Liver (tissue), 9 donors: ENCODE data around the gene CDK15. TPM values are rescaled to one million over a fixed set of nuclear protein-coding genes. Genes with fewer than 3 reads are reported as not detected.

Experiments used
- DNase-seq: peaks from one replicate; pipeline ENCODE4 v3.0.0-alpha.2; 2017; ENCODE audit warnings: low spot score
- H3K27ac ChIP-seq, 2 donors: one replicate each; pipeline ENCODE4 v1.7.0; 2013; ENCODE audit warnings: inconsistent platforms in 2 of 2, low read length in 2 of 2, control low read depth in 1 of 2, low read depth in 1 of 2, mild to moderate bottlenecking in 1 of 2
- H3K27me3 ChIP-seq, 4 donors: one replicate each; pipeline versions ENCODE4 v1.6.1 to v1.7.0; 2013; ENCODE audit warnings: low read length in 3 of 4, inconsistent platforms in 1 of 4, mild to moderate bottlenecking in 1 of 4, moderate library complexity in 1 of 4; ENCODE audit not compliant: control insufficient read depth in 4 of 4, insufficient read depth in 4 of 4
- H3K36me3 ChIP-seq, 4 donors: one replicate each; pipeline versions ENCODE4 v1.6.1 to v1.7.0; 2013; ENCODE audit warnings: low read length in 3 of 4, mild to moderate bottlenecking in 3 of 4, low read depth in 1 of 4, moderate library complexity in 1 of 4; ENCODE audit not compliant: control insufficient read depth in 4 of 4, insufficient read depth in 3 of 4
- H3K4me1 ChIP-seq, 4 donors: one replicate each; pipeline versions ENCODE4 v1.6.1 to v1.7.0; 2013; ENCODE audit warnings: low read length in 3 of 4, mild to moderate bottlenecking in 3 of 4, moderate library complexity in 1 of 4; ENCODE audit not compliant: control insufficient read depth in 4 of 4, insufficient read depth in 4 of 4
- H3K4me3 ChIP-seq, 3 donors: one replicate each; pipeline versions ENCODE4 v1.6.1 to v1.7.0; 2013; ENCODE audit warnings: low read length in 3 of 3, control low read depth in 1 of 3, low read depth in 1 of 3, mild to moderate bottlenecking in 1 of 3
- H3K9ac ChIP-seq, 2 donors: one replicate each; pipeline ENCODE4 v1.7.0; 2013; ENCODE audit warnings: low read length in 2 of 2, mild to moderate bottlenecking in 2 of 2, moderate library complexity in 2 of 2, control low read depth in 1 of 2, low read depth in 1 of 2
- H3K9me3 ChIP-seq, 4 donors: one replicate each; pipeline versions ENCODE4 v1.6.1 to v1.7.0; 2013; ENCODE audit warnings: low read length in 3 of 4; ENCODE audit not compliant: control insufficient read depth in 4 of 4
- EGR1 ChIP-seq, 2 donors: IDR thresholded peaks; 2 replicates each; pipeline ENCODE4 v1.6.1; 2016 to 2018; ENCODE audit warnings: antibody characterized with exemption in 2 of 2, low read depth in 2 of 2
- GABPA ChIP-seq, 2 donors: IDR thresholded peaks in 1 of 2; conservative IDR thresholded peaks in 1 of 2; 2 replicates each; pipeline ENCODE4 v1.6.1; 2016; ENCODE audit warnings: antibody characterized with exemption in 2 of 2, mild to moderate bottlenecking in 1 of 2, moderate library complexity in 1 of 2
- HNF4A ChIP-seq, 2 donors: conservative IDR thresholded peaks; 2 replicates each; pipeline ENCODE4 v1.6.1; 2016; ENCODE audit warnings: antibody characterized with exemption in 2 of 2, mild to moderate bottlenecking in 2 of 2
- JUND ChIP-seq, 2 donors: IDR thresholded peaks; 2 replicates each; pipeline ENCODE4 v1.6.1; 2016; ENCODE audit warnings: antibody characterized with exemption in 2 of 2
- MAX ChIP-seq: IDR thresholded peaks from 2 replicates; pipeline ENCODE4 v1.6.1; 2016; ENCODE audit warnings: antibody characterized with exemption
- NR2F2 ChIP-seq: IDR thresholded peaks from 2 replicates; pipeline ENCODE4 v1.6.1; 2016; ENCODE audit warnings: antibody characterized with exemption
- REST ChIP-seq: IDR thresholded peaks from 2 replicates; pipeline ENCODE4 v1.6.1; 2016; ENCODE audit warnings: antibody characterized with exemption, mild to moderate bottlenecking
- RXRA ChIP-seq, 2 donors: IDR thresholded peaks; 2 replicates each; pipeline ENCODE4 v1.6.1; 2017 to 2018; ENCODE audit warnings: antibody characterized with exemption in 2 of 2, mild to moderate bottlenecking in 1 of 2
- SP1 ChIP-seq: IDR thresholded peaks from 2 replicates; pipeline ENCODE4 v1.6.1; 2018; ENCODE audit warnings: antibody characterized with exemption, mild to moderate bottlenecking
- TAF1 ChIP-seq: conservative IDR thresholded peaks from 2 replicates; pipeline ENCODE4 v1.6.1; 2016; ENCODE audit warnings: antibody characterized with exemption, mild to moderate bottlenecking
- YY1 ChIP-seq: IDR thresholded peaks from 2 replicates; pipeline ENCODE4 v1.6.1; 2016; ENCODE audit warnings: antibody characterized with exemption, mild to moderate bottlenecking
- ZBTB33 ChIP-seq: IDR thresholded peaks from 2 replicates; pipeline ENCODE4 v1.6.1; 2016; ENCODE audit warnings: antibody characterized with exemption
- WGBS: extraction: QIAGEN DNeasy Blood & Tissue Kit; methylation state at CpG from one replicate; pipeline ENCODE4 v1.1.7; 2013; 5-methylcytosine and 5-hydroxymethylcytosine counted together
- polyA plus RNA-seq, 2 donors: library from polyadenylated mRNA; stranded (reverse) in 1 of 2; unstranded in 1 of 2; fragments of 200-250 nt in 1 of 2; fragments of >200 nt in 1 of 2; fragmentation: Nextera tagmentation in 1 of 2; extraction: Ambion mirVana in 1 of 2; gene quantifications; one replicate each; pipeline versions ENCODE4 v1.2.1 to v1.2.3, GENCODE V29; 2013 to 2015
- total RNA-seq, 2 donors: library from RNA; depleted of rRNA; stranded (reverse); fragments of >200 nt; gene quantifications; one replicate each; pipeline ENCODE4 v1.2.3, GENCODE V29; 2014
- TF ChIP-seq, protein P1 (sequence below): IDR thresholded peaks from 2 replicates; pipeline ENCODE4 v1.6.1; 2016; ENCODE audit warnings: antibody characterized with exemption
- donor health status: healthy.
- donor health status: healthy.
- donor health status: healthy.
- donor health status: healthy.
- donor health status: healthy.

The CDK15 gene
- total and polyA plus RNA-seq, 4 donors, result under 0.01 to 0.47 (median 0.06) TPM; not detected in 1

- H3K9ac ChIP-seq, result no peak overlapping the region
- no peaks in the 10 kb centered on the region for H3K9me3 ChIP-seq
- H3K27ac ChIP-seq, result no peak overlapping the region
- no peak for DNase-seq
- TF ChIP-seq TAF1 (no peak), EGR1 (IDR thresholded peaks at IDR 0.05; ENCODE audit: low read depth in 2 of 2) (no peak), GABPA (IDR thresholded peaks at IDR 0.05 in 1 of 2, conservative IDR thresholded peaks at IDR 0.05 in 1 of 2) (no peak), ZBTB33 (no peak)
- H3K27me3 ChIP-seq, result peaks cover 0 to 3% (median 1%) of the 10 kb centered on the region in 4 donors
- no peak overlapping the region for H3K4me3 ChIP-seq
- H3K36me3 ChIP-seq, result no peaks in the 10 kb centered on the region
- WGBS, result 91% methylated on average over 3 of the region's 3 CpGs
- no peaks in the 10 kb centered on the region for H3K4me1 ChIP-seq
Measured at GRCh38 chr2:201886504-201886903, 80.2 kb downstream of the CDK15 start.

GRCh38 chr2:201887773-201888425 lies 81.6 kb downstream of the CDK15 start:
- H3K27ac ChIP-seq, result no peak overlapping the region
- DNase-seq, result no peak
- peaks cover 0 to 3% (median 1%) of the 10 kb centered on the region in 4 donors for H3K27me3 ChIP-seq
- no peaks in the 10 kb centered on the region for H3K36me3 ChIP-seq
- TF ChIP-seq GABPA (IDR thresholded peaks at IDR 0.05 in 1 of 2, conservative IDR thresholded peaks at IDR 0.05 in 1 of 2), result no peak
- no peak for TF ChIP-seq SP1
- no peak for TF ChIP-seq HNF4A (conservative IDR thresholded peaks at IDR 0.05)
- no peak for TF ChIP-seq NR2F2
- TF ChIP-seq EGR1 (IDR thresholded peaks at IDR 0.05; ENCODE audit: low read depth in 2 of 2), result no peak
- TF ChIP-seq YY1, result no peak
- TF ChIP-seq TAF1, result no peak
- TF ChIP-seq RXRA (IDR thresholded peaks at IDR 0.05), result no peak
- no peak for TF ChIP-seq JUND (IDR thresholded peaks at IDR 0.05)
- no peak for TF ChIP-seq REST
- 37% methylated on average over 9 of the region's 9 CpGs for WGBS
- H3K9ac ChIP-seq, result no peak overlapping the region
- H3K9me3 ChIP-seq, result no peaks in the 10 kb centered on the region
- H3K4me1 ChIP-seq, result no peaks in the 10 kb centered on the region
- H3K4me3 ChIP-seq, result peak overlapping the region in 1 of 3 donors; percentile 21

GRCh38 chr2:201888426-201888800 lies 82.1 kb downstream of the CDK15 start:
- Histone ChIP-seq H3K4me1 (no peaks in the 10 kb centered on the region), H3K4me3 (peak overlapping the region in 1 of 3 donors; percentile 21), H3K27me3 (peaks cover 0 to 3% (median 1%) of the 10 kb centered on the region in 4 donors), H3K27ac (no peak overlapping the region), H3K9me3 (no peaks in the 10 kb centered on the region), H3K9ac (no peak overlapping the region), H3K36me3 (no peaks in the 10 kb centered on the region)
- no peak for DNase-seq
- 37% methylated on average over 8 of the region's 8 CpGs for WGBS
- TF ChIP-seq, protein P1, sequence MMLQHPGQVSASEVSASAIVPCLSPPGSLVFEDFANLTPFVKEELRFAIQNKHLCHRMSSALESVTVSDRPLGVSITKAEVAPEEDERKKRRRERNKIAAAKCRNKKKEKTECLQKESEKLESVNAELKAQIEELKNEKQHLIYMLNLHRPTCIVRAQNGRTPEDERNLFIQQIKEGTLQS, result no peak
- TF ChIP-seq SP1, result no peak
- no peak for TF ChIP-seq MAX
